ENCODE measurements around the gene TGM2. TPM values are rescaled to one million over a fixed set of nuclear protein-coding genes. Genes with fewer than 3 reads are reported as not detected.

The TGM2 gene
- total RNA-seq, 4 donors from 2014 or later, result 170 to 385 (median 212) TPM

GRCh38 chr20:38127920-38128528 is 37.0 kb downstream of the TGM2 start:
- peaks cover 34 to 38% (median 35%) of the 10 kb centered on the region in 4 donors for H3K4me1 ChIP-seq
- H3K4me3 ChIP-seq, result no peak overlapping the region
- 94% methylated on average over 9 of the region's 9 CpGs for WGBS
- H3K27me3 ChIP-seq, result no peaks in the 10 kb centered on the region
- DNase-seq (ENCODE audit: extremely low spot score), result no peak
- TF ChIP-seq EP300 (IDR thresholded peaks at IDR 0.05) (no peak), POLR2A (IDR thresholded peaks at IDR 0.05; ENCODE audit: low read depth) (no peak), POLR2AphosphoS5 (IDR thresholded peaks at IDR 0.05) (no peak)
- TF ChIP-seq, protein P1, sequence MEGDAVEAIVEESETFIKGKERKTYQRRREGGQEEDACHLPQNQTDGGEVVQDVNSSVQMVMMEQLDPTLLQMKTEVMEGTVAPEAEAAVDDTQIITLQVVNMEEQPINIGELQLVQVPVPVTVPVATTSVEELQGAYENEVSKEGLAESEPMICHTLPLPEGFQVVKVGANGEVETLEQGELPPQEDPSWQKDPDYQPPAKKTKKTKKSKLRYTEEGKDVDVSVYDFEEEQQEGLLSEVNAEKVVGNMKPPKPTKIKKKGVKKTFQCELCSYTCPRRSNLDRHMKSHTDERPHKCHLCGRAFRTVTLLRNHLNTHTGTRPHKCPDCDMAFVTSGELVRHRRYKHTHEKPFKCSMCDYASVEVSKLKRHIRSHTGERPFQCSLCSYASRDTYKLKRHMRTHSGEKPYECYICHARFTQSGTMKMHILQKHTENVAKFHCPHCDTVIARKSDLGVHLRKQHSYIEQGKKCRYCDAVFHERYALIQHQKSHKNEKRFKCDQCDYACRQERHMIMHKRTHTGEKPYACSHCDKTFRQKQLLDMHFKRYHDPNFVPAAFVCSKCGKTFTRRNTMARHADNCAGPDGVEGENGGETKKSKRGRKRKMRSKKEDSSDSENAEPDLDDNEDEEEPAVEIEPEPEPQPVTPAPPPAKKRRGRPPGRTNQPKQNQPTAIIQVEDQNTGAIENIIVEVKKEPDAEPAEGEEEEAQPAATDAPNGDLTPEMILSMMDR (IDR thresholded peaks at IDR 0.05), result no peak
- H3K9me3 ChIP-seq, result no peaks in the 10 kb centered on the region
- peak overlapping the region; percentile 72 to 91 (median 84) for H3K27ac ChIP-seq (replicated peaks in 1 of 4)
- peaks cover 6 to 48% (median 43%) of the 10 kb centered on the region in 4 donors for H3K36me3 ChIP-seq
- intact Hi-C loops (cut with DNase I), result loop anchor here (5.0 kb wide), 1 partner anchor 56 kb away; no protein-coding TSS in a partner anchor

DNA sequence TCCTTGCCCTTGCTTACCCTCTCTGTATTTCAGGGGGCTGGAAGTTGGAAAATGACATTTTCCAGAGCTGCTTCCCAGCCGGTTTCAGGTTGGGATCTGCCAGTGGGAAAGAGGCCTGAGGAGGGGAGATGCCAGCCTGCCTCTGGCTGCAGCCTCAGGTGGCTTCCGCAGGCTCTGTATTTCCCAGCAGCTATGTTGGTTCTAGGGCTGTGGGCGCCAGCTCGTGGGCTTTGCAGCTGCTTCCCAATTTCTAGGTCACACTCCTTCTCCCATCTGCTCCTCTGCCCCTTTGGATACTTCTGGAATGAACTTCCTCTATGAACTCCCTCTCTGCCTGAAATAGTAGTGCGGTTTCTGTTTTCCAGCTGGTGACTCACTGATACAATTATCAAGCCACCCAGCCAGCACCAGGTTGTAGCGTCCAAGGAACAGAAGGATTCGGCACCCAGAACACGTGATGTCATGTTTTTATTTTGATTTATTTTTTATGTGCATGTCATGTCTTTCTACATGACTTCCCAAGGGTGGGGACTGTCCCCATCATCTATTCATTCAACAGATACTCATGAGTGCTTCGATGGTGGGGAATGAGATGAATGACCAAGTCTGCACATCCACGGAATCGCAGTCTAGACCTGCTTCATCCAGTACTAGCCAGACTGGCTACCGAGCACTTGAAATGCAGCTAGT is 38.0 kb downstream of the TGM2 start:
- DNase-seq (ENCODE audit: extremely low spot score), result no peak

GRCh38 chr20:38126146-38126921 is 38.7 kb downstream of the TGM2 start:
- WGBS, result 68% methylated on average over 7 of the region's 7 CpGs
- TF ChIP-seq POLR2A (IDR thresholded peaks at IDR 0.05; ENCODE audit: low read depth) (no peak), POLR2AphosphoS5 (IDR thresholded peaks at IDR 0.05) (no peak), EP300 (IDR thresholded peaks at IDR 0.05) (no peak)
- TF ChIP-seq, protein P1 (IDR thresholded peaks at IDR 0.05), result no peak
- Histone ChIP-seq H3K4me1 (peaks cover 35 to 44% (median 41%) of the 10 kb centered on the region in 4 donors), H3K9me3 (no peaks in the 10 kb centered on the region), H3K27me3 (no peaks in the 10 kb centered on the region), H3K27ac (replicated peaks in 1 of 4) (peak overlapping the region; percentile 72 to 91 (median 84)), H3K4me3 (no peak overlapping the region), H3K36me3 (peaks cover 6 to 31% (median 26%) of the 10 kb centered on the region in 4 donors)
- intact Hi-C loops (cut with DNase I), result loop anchor here (5.0 kb wide), 1 partner anchor 54 kb away; no protein-coding TSS in a partner anchor
- no peak for DNase-seq (ENCODE audit: extremely low spot score)

More for the DNA sequence above, 38.0 kb downstream of the TGM2 start:
- no peaks in the 10 kb centered on the region for H3K9me3 ChIP-seq
- intact Hi-C loops (cut with DNase I), result loop anchor here (5.0 kb wide), 1 partner anchor 55 kb away; no protein-coding TSS in a partner anchor
- H3K27me3 ChIP-seq, result no peaks in the 10 kb centered on the region
- H3K4me3 ChIP-seq, result no peak overlapping the region
- peaks cover 6 to 38% (median 33%) of the 10 kb centered on the region in 4 donors for H3K36me3 ChIP-seq
- WGBS, result 32% methylated on average over 12 of the region's 12 CpGs
- H3K27ac ChIP-seq (replicated peaks in 1 of 4), result peak overlapping the region; percentile 72 to 91 (median 84)
- no peak for TF ChIP-seq EP300 (IDR thresholded peaks at IDR 0.05)
- TF ChIP-seq POLR2A (IDR thresholded peaks at IDR 0.05; ENCODE audit: low read depth), result no peak
- TF ChIP-seq POLR2AphosphoS5 (IDR thresholded peaks at IDR 0.05), result peak; percentile 24 to 70
- TF ChIP-seq, protein P1 (IDR thresholded peaks at IDR 0.05), result no peak
- H3K4me1 ChIP-seq, result peaks cover 35 to 44% (median 41%) of the 10 kb centered on the region in 4 donors

DNA sequence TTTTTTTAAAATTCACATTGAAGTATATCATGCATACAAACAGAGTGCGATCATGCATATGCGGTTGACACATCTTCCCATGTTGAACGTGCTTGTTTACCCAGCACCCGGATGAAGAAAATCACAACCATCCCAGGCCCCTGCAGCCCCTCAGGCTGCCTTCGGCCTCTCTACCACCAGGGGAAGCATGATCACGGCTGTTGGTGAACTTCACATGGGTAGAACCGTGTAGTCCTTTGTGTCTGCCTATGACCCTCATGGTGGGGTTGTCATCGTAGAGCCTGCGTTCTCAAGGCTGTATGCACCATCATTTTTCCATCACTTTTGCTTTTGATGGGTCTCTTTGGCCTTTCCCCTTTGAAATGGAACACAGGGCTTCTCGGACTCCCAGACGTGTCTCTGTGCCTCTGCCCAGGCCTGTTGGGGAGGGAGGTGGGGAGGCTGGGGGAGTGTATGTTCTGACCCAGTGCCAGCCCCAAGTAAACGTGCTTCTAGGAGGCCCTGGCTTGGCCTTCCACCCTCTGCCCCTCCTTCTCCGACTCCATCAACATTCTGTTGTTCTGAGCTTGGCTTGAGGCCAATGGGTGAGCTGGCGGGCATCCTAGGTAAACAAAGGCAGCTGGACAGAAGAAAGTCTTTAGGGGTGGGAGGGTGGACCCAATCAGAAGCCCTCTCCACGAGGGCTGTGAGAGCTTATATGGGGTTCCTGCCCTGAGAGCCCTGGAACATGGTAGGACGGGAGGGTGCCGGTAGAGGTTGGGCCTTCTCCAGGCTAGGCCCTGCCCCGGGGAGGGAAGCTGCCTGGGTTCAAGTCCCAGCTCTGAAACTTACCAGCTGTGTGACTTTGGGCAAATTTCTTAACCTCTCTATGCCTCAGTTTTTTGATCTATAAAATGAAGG is 39.7 kb downstream of the TGM2 start:
- no peaks in the 10 kb centered on the region for H3K9me3 ChIP-seq
- DNase-seq (ENCODE audit: extremely low spot score), result peak; percentile 91
- peaks cover 6 to 21% (median 16%) of the 10 kb centered on the region in 4 donors for H3K36me3 ChIP-seq
- peak overlapping the region; percentile 72 to 91 (median 84) for H3K27ac ChIP-seq (replicated peaks in 1 of 4)
- peak; percentile 33 to 43 for TF ChIP-seq POLR2AphosphoS5 (IDR thresholded peaks at IDR 0.05)
- TF ChIP-seq EP300 (IDR thresholded peaks at IDR 0.05), result no peak
- TF ChIP-seq, protein P1 (IDR thresholded peaks at IDR 0.05), result peak in 2 of 3 experiments; percentile 15 to 33
- H3K4me1 ChIP-seq, result peaks cover 35 to 47% (median 43%) of the 10 kb centered on the region in 4 donors
- intact Hi-C loops (cut with DNase I), result loop anchor here (5.0 kb wide), 1 partner anchor 53 kb away; no protein-coding TSS in a partner anchor
- no peaks in the 10 kb centered on the region for H3K27me3 ChIP-seq
- 47% methylated on average over 16 of the region's 18 CpGs for WGBS
- no peak overlapping the region for H3K4me3 ChIP-seq

Data from esophagus muscularis mucosa (tissue), 4 donors.